HepG2 (cell line): ENCODE data around the gene MIEF1. TPM values are rescaled to one million over a fixed set of nuclear protein-coding genes. Genes with fewer than 3 reads are reported as not detected.

Experiments
- AGO2 ChIP-seq: fragments of 200-400 bp; formaldehyde crosslinking; optimal IDR thresholded peaks from 2 replicates; pipeline ENCODE3; 2017; ENCODE audit warnings: mild to moderate bottlenecking, low read depth, low read length, moderate library complexity
- CREB1 ChIP-seq, 2 experiments: fragments of 450-650 bp in 1 of 2; IDR thresholded peaks; 2 replicates each; pipeline ENCODE4 v1.6.1; 2016 to 2017; ENCODE audit warnings: control low read depth in 1 of 2, mild to moderate bottlenecking in 1 of 2, missing compliant biosample characterization in 1 of 2, missing genetic modification characterization in 1 of 2
- ERF ChIP-seq: IDR thresholded peaks from 2 replicates; pipeline ENCODE4 v1.6.1; 2018; ENCODE audit warnings: missing biosample characterization, missing genetic modification reagents
- FOXK2 ChIP-seq: fragments of 450-650 bp; IDR thresholded peaks from 2 replicates; pipeline ENCODE4 v1.6.1; 2016
- JDP2 ChIP-seq: sonication (generic); formaldehyde crosslinking; IDR thresholded peaks from 2 replicates; pipeline ENCODE4 v1.8.1; 2022; ENCODE audit warnings: missing genetic modification reagents, borderline replicate concordance
- MIER3 ChIP-seq: IDR thresholded peaks from 2 replicates; pipeline ENCODE4 v1.6.1; 2016; ENCODE audit warnings: missing compliant biosample characterization, borderline replicate concordance
- NR2C2 ChIP-seq: sonication (generic); formaldehyde crosslinking; IDR thresholded peaks from 2 replicates; pipeline ENCODE4 v1.4.0; 2020; ENCODE audit warnings: missing genetic modification reagents, mild to moderate bottlenecking, moderate library complexity, borderline replicate concordance
- ONECUT2 ChIP-seq: sonication (generic); formaldehyde crosslinking; IDR thresholded peaks from 2 replicates; pipeline ENCODE4 v1.4.0; 2020; ENCODE audit warnings: missing genetic modification reagents
- RBAK ChIP-seq: sonication (generic); formaldehyde crosslinking; IDR thresholded peaks from 2 replicates; pipeline ENCODE4 v1.5.1; 2020; ENCODE audit warnings: mild to moderate bottlenecking, missing genetic modification reagents
- RFX1 ChIP-seq: fragments of 450-650 bp; IDR thresholded peaks from 2 replicates; pipeline ENCODE4 v1.6.1; 2017
- SMARCE1 ChIP-seq: fragments of 450-650 bp; IDR thresholded peaks from 2 replicates; pipeline ENCODE4 v1.6.1; 2017; ENCODE audit warnings: borderline replicate concordance
- SRSF9 ChIP-seq: fragments of 200-400 bp; formaldehyde crosslinking; IDR thresholded peaks from 2 replicates; pipeline ENCODE4 v1.6.1; 2018; ENCODE audit warnings: borderline replicate concordance, mild to moderate bottlenecking, low read depth, low read length; ENCODE audit not compliant: insufficient read depth, poor library complexity, severe bottlenecking
- SUZ12 ChIP-seq: fragments of 150-350 bp; IDR thresholded peaks from 2 replicates; pipeline ENCODE4 v1.6.1; 2014; ENCODE audit warnings: low read depth, low read length
- ZC3H4 ChIP-seq: sonication (generic); formaldehyde crosslinking; IDR thresholded peaks from 2 replicates; pipeline ENCODE4 v1.4.0; 2020; ENCODE audit warnings: missing genetic modification reagents, borderline replicate concordance
- ZFP36L1 ChIP-seq: sonication (generic); formaldehyde crosslinking; IDR thresholded peaks from 2 replicates; pipeline ENCODE4 v1.8.0; 2022; ENCODE audit warnings: mild to moderate bottlenecking, missing genetic modification reagents, moderate library complexity
- ZNF234 ChIP-seq: sonication (generic); formaldehyde crosslinking; conservative IDR thresholded peaks from 2 replicates; pipeline ENCODE4 v1.5.1; 2020; ENCODE audit warnings: mild to moderate bottlenecking, missing genetic modification reagents
- ZNF441 ChIP-seq: sonication (generic); formaldehyde crosslinking; IDR thresholded peaks from 2 replicates; pipeline ENCODE4 v1.7.0; 2021; ENCODE audit warnings: missing genetic modification reagents, borderline replicate concordance
- ZNF547 ChIP-seq: sonication (generic); formaldehyde crosslinking; IDR thresholded peaks from 2 replicates; pipeline ENCODE4 v1.5.1; 2020; ENCODE audit warnings: mild to moderate bottlenecking, missing genetic modification reagents
- polyA plus RNA-seq, 8 experiments: library from polyadenylated mRNA; depleted of rRNA in 3 of 8; stranded (reverse) in 7 of 8; unstranded in 1 of 8; fragments of >200 nt; fragmentation: Illumina TruSeq in 4 of 8; extraction: Trizol in 4 of 8; gene quantifications; 2 replicates each; pipeline versions ENCODE4 v1.2.1 to v1.2.3, GENCODE V29; 2011 to 2016; ENCODE audit warnings: low read depth in 4 of 8, missing spikeins in 1 of 8, mixed read lengths in 1 of 8; ENCODE audit not compliant: insufficient read depth in 1 of 8
- total RNA-seq, 5 experiments: library from RNA; depleted of rRNA; stranded (reverse); fragments of >200 nt; fragmentation: Illumina TruSeq; extraction: Trizol; gene quantifications; 2 replicates each; pipeline ENCODE4 v1.2.3, GENCODE V29; 2016; ENCODE audit warnings: low read depth in 1 of 5
- TF ChIP-seq, protein P1 (sequence below): sonication (generic); formaldehyde crosslinking; IDR thresholded peaks from 2 replicates; pipeline ENCODE4 v1.5.1; 2020; ENCODE audit warnings: missing genetic modification reagents, mild to moderate bottlenecking, borderline replicate concordance
- TF ChIP-seq, protein P2 (sequence below): sonication (generic); formaldehyde crosslinking; IDR thresholded peaks from 2 replicates; pipeline ENCODE4 v1.8.0; 2022; ENCODE audit warnings: mild to moderate bottlenecking, missing genetic modification reagents, moderate library complexity
- TF ChIP-seq, protein P3 (sequence below): sonication (generic); formaldehyde crosslinking; IDR thresholded peaks from 2 replicates; pipeline ENCODE4 v1.4.0; 2020; ENCODE audit warnings: missing genetic modification reagents
- TF ChIP-seq, protein P4 (sequence below): sonication (generic); formaldehyde crosslinking; IDR thresholded peaks from 2 replicates; pipeline ENCODE4 v1.8.1; 2023; ENCODE audit warnings: mild to moderate bottlenecking, missing genetic modification reagents
- TF ChIP-seq, protein P5 (sequence below): sonication (generic); formaldehyde crosslinking; IDR thresholded peaks from 2 replicates; pipeline ENCODE4 v1.4.0; 2020; ENCODE audit warnings: missing genetic modification reagents

Gene MIEF1
- total and polyA plus RNA-seq, 2 of the 13 experiments (the other 11 are each of a cell fraction or from before 2014, with no cell fraction given): 21.7 to 34.8 TPM

DNA sequence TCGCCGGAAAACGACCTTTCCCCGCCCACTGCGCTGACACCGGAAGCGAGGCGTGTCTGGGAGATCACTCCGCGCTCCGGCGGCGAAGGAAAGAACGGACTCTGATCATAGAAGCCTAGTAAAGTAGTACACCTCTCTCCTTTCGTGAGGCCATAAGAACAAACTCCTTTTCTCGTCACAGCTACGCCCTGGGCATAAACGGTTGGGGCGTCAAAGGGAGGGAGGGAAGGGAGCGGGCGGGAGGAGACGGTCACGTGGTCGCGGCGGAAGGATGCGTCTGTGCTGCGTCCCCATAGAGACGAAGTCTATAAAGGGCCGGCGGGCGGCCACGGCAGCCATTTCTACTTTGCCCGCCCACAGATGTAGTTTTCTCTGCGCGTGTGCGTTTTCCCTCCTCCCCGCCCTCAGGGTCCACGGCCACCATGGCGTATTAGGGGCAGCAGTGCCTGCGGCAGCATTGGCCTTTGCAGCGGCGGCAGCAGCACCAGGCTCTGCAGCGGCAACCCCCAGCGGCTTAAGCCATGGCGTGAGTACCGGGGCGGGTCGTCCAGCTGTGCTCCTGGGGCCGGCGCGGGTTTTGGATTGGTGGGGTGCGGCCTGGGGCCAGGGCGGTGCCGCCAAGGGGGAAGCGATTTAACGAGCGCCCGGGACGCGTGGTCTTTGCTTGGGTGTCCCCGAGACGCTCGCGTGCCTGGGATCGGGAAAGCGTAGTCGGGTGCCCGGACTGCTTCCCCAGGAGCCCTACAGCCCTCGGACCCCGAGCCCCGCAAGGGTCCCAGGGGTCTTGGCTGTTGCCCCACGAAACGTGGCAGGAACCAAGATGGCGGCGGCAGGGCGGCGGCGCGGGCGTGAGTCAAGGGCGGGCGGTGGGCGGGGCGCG is 18.4 kb downstream of the MIEF1 start, which contains the start of gene ATF4 (continued):
- TF ChIP-seq SUZ12 (no peak), SMARCE1 (no peak), CREB1 (IDR thresholded peaks at IDR 0.05) (peak; percentile 82), CREB1 (CRISPR knock-in tag; IDR thresholded peaks at IDR 0.05) (peak; percentile 85), AGO2 (peak; percentile 99), ZFP36L1 (CRISPR knock-in tag) (peak; percentile 86; the same call in 1 of the 2 replicates), ZNF234 (CRISPR knock-in tag) (no peak), RBAK (CRISPR knock-in tag) (no peak), FOXK2 (no peak; the same call in 1 of the 2 replicates), ZNF547 (peak; percentile 65), ZC3H4 (peak; percentile 99), NR2C2 (CRISPR knock-in tag) (peak; percentile 89), MIER3 (CRISPR knock-in tag) (peak; percentile 28; the same call in 1 of the 2 replicates), ERF (peak; percentile 63), ONECUT2 (CRISPR knock-in tag) (no peak; the same call in 1 of the 2 replicates), ZNF441 (CRISPR knock-in tag) (peak; percentile 91), SRSF9 (no peak), RFX1 (no peak), JDP2 (CRISPR knock-in tag) (peak; percentile 38; the same call in 1 of the 2 replicates)
- TF ChIP-seq, protein P1, sequence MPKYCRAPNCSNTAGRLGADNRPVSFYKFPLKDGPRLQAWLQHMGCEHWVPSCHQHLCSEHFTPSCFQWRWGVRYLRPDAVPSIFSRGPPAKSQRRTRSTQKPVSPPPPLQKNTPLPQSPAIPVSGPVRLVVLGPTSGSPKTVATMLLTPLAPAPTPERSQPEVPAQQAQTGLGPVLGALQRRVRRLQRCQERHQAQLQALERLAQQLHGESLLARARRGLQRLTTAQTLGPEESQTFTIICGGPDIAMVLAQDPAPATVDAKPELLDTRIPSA (CRISPR knock-in tag): peak; percentile 10; the same call in 1 of the 2 replicates
- TF ChIP-seq, protein P2, sequence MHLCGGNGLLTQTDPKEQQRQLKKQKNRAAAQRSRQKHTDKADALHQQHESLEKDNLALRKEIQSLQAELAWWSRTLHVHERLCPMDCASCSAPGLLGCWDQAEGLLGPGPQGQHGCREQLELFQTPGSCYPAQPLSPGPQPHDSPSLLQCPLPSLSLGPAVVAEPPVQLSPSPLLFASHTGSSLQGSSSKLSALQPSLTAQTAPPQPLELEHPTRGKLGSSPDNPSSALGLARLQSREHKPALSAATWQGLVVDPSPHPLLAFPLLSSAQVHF (CRISPR knock-in tag): peak; percentile 85
- TF ChIP-seq, protein P3, sequence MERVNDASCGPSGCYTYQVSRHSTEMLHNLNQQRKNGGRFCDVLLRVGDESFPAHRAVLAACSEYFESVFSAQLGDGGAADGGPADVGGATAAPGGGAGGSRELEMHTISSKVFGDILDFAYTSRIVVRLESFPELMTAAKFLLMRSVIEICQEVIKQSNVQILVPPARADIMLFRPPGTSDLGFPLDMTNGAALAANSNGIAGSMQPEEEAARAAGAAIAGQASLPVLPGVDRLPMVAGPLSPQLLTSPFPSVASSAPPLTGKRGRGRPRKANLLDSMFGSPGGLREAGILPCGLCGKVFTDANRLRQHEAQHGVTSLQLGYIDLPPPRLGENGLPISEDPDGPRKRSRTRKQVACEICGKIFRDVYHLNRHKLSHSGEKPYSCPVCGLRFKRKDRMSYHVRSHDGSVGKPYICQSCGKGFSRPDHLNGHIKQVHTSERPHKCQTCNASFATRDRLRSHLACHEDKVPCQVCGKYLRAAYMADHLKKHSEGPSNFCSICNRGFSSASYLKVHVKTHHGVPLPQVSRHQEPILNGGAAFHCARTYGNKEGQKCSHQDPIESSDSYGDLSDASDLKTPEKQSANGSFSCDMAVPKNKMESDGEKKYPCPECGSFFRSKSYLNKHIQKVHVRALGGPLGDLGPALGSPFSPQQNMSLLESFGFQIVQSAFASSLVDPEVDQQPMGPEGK: peak; percentile 14; the same call in 1 of the 2 replicates
- TF ChIP-seq, protein P4, sequence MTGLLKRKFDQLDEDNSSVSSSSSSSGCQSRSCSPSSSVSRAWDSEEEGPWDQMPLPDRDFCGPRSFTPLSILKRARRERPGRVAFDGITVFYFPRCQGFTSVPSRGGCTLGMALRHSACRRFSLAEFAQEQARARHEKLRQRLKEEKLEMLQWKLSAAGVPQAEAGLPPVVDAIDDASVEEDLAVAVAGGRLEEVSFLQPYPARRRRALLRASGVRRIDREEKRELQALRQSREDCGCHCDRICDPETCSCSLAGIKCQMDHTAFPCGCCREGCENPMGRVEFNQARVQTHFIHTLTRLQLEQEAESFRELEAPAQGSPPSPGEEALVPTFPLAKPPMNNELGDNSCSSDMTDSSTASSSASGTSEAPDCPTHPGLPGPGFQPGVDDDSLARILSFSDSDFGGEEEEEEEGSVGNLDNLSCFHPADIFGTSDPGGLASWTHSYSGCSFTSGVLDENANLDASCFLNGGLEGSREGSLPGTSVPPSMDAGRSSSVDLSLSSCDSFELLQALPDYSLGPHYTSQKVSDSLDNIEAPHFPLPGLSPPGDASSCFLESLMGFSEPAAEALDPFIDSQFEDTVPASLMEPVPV (CRISPR knock-in tag): no peak; the same call in 1 of the 2 replicates
- TF ChIP-seq, protein P5, sequence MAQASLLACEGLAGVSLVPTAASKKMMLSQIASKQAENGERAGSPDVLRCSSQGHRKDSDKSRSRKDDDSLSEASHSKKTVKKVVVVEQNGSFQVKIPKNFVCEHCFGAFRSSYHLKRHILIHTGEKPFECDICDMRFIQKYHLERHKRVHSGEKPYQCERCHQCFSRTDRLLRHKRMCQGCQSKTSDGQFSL (CRISPR knock-in tag): no peak
